Measurements from ENCODE around the gene WDR86. TPM values are rescaled to one million over a fixed set of nuclear protein-coding genes. Genes with fewer than 3 reads are reported as not detected.
A peak's percentile ranks its signal among the peaks of the same experiment; 100 is the strongest.

WDR86 gene
- polyA plus RNA-seq, 2 of the 4 experiments (the other 2 are of a cell fraction) = 0.17 to 0.19 TPM

DNA sequence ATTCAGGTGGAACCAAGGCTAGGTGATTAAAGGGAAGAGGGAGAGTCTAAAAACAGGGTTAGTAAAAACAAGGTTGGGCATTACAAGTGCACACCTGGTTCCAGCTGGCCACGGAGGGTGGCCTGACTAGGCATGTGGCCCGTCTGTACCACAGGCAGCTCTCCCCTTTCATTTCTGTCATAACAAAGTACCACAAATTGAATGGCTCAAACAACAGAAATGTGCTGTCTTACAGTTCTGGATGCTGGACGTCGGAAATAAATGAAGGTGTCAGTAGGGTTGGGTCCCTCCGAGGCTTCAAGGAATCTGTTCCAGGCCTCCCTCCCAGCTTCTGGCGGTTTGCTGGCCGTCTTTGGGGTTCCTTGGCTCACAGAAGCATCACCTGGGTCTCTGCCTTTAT is 13.4 kb upstream of the WDR86 start:
- H3K9me3 ChIP-seq = peaks cover 34% of the 10 kb centered on the region
- ChIA-PET CTCF (interaction anchor here (0.9 to 2.8 kb wide), 4 partner anchors 24 to 56 kb away, joined by 3 to 22 read pairs (median 4); no protein-coding TSS in a partner anchor), POLR2A (no interaction called here)
- peaks cover 33% of the 10 kb centered on the region for H3K4me1 ChIP-seq
- DNase-seq (ENCODE audit: low read depth in 1 of 2, low spot score in 1 of 2) (no peak), FAIRE-seq (no peak), ATAC-seq (no peak)
- TF ChIP-seq CEBPB (IDR thresholded peaks at IDR 0.05) (no peak), ZNF302 (CRISPR knock-in tag; IDR thresholded peaks at IDR 0.05) (no peak), EHMT2 (IDR thresholded peaks at IDR 0.05; ENCODE audit: low read depth) (no peak), HOXA7 (CRISPR knock-in tag; IDR thresholded peaks at IDR 0.05) (no peak), HOXB13 (CRISPR knock-in tag; IDR thresholded peaks at IDR 0.05; ENCODE audit: low read depth) (no peak), ESRRA (IDR thresholded peaks at IDR 0.05; ENCODE audit: borderline replicate concordance, low read length) (no peak), TP53 (CRISPR knock-in tag; IDR thresholded peaks at IDR 0.05) (no peak), RCOR1 (IDR thresholded peaks at IDR 0.05; ENCODE audit: low read depth, low read length) (no peak), KDM5A (IDR thresholded peaks at IDR 0.05) (no peak), PHF8 (IDR thresholded peaks at IDR 0.05; ENCODE audit: borderline replicate concordance, low read depth) (no peak), SREBF2 (IDR thresholded peaks at IDR 0.05) (no peak), POLR2A (IDR thresholded peaks at IDR 0.05; ENCODE audit: low read length) (no peak), POLR2AphosphoS2 (conservative IDR thresholded peaks at IDR 0.05; ENCODE audit: low read length) (no peak), MYC (IDR thresholded peaks at IDR 0.05; ENCODE audit: borderline replicate concordance, low read length) (no peak), ZC3H11A (IDR thresholded peaks at IDR 0.05) (no peak), RFX5 (IDR thresholded peaks at IDR 0.05) (no peak)
- TF ChIP-seq, protein P1, sequence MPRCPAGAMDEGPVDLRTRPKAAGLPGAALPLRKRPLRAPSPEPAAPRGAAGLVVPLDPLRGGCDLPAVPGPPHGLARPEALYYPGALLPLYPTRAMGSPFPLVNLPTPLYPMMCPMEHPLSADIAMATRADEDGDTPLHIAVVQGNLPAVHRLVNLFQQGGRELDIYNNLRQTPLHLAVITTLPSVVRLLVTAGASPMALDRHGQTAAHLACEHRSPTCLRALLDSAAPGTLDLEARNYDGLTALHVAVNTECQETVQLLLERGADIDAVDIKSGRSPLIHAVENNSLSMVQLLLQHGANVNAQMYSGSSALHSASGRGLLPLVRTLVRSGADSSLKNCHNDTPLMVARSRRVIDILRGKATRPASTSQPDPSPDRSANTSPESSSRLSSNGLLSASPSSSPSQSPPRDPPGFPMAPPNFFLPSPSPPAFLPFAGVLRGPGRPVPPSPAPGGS (IDR thresholded peaks at IDR 0.05) = no peak
- WGBS (ENCODE audit: missing lambda C conversion rate) = 57% methylated on average over 7 of the region's 7 CpGs
- H3K4me2 ChIP-seq = no peak overlapping the region
- H3K4me3 ChIP-seq = no peak overlapping the region
- H3K27ac ChIP-seq = peak overlapping the region in 1 of 2 experiments; percentile 11; a peak in 1 of 6 replicates

DNA sequence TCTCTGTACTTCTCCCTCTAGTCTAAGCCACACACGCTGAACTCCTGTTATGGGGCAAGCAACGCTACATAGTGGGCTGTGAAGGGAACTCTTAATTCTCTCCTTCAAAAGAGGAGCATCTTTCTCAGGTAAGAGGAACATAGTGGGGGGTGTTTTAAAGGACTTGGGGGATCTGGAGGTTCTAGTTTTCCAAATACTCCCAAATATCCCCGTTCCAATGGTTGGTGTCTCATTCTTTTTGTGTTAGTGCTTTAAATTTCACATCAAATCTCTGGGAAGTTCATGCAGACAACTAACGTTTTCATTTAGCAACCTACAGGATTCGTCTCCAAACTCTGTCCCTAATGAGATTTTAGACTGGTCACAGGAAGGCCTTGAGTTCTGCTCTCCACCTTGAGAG is 12.4 kb upstream of the WDR86 start:
- Histone ChIP-seq H3K4me1 (peaks cover 23% of the 10 kb centered on the region), H3K4me3 (no peak overlapping the region), H3K4me2 (no peak overlapping the region), H3K27ac (no peak overlapping the region), H3K9me3 (peaks cover 34% of the 10 kb centered on the region)
- POLR2A ChIA-PET = no interaction called here
- FAIRE-seq (no peak), DNase-seq (ENCODE audit: low read depth in 1 of 2, low spot score in 1 of 2) (no peak), ATAC-seq (no peak)
- CTCF ChIA-PET = interaction anchor here (1.4 to 2.8 kb wide), 3 partner anchors 23 to 55 kb away, joined by 3 to 22 read pairs (median 4); no protein-coding TSS in a partner anchor
- 34% methylated on average over 5 of the region's 5 CpGs for WGBS (ENCODE audit: missing lambda C conversion rate)
- no peak for TF ChIP-seq HDAC2 (IDR thresholded peaks at IDR 0.05)
- TF ChIP-seq JUNB (IDR thresholded peaks at IDR 0.05) = no peak
- no peak for TF ChIP-seq KDM1A (IDR thresholded peaks at IDR 0.05; ENCODE audit: low read depth)
- no peak for TF ChIP-seq ZFP36 (IDR thresholded peaks at IDR 0.05; ENCODE audit: borderline replicate concordance, partially characterized antibody)
- no peak for TF ChIP-seq E2F6 (IDR thresholded peaks at IDR 0.05; ENCODE audit: borderline replicate concordance, low read depth)
- no peak for TF ChIP-seq POLR2AphosphoS2 (conservative IDR thresholded peaks at IDR 0.05; ENCODE audit: low read length)

DNA sequence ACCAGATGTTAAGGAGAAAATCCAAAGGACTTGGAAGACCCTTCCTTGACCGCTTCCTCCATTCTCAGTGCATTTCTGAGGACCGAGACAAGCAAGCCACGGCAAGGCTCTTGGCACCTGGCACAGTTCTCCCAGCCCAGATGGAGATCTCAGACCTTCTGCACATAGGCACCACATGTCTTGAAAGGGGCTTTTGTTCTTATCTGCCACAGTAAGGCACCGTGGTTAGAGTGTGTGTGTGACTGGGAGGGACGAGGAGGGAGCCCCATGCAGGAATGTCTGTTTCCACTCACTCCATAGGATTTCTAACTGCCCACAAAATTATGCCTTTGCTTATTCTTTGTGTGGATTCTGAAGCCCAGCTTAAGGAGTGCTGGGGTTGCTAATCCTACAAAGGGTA is 10.3 kb upstream of the WDR86 start:
- Histone ChIP-seq H3K4me2 (no peak overlapping the region), H3K4me1 (peaks cover 20% of the 10 kb centered on the region), H3K9me3 (peaks cover 37% of the 10 kb centered on the region), H3K4me3 (no peak overlapping the region), H3K27ac (no peak overlapping the region)
- TF ChIP-seq HES2 (IDR thresholded peaks at IDR 0.05) = no peak
- TF ChIP-seq HOXB5 (CRISPR knock-in tag; IDR thresholded peaks at IDR 0.05) = no peak
- no peak for TF ChIP-seq ZC3H11A (IDR thresholded peaks at IDR 0.05)
- TF ChIP-seq POLR2A (IDR thresholded peaks at IDR 0.05; ENCODE audit: low read length) = no peak
- TF ChIP-seq CHD2 (IDR thresholded peaks at IDR 0.05; ENCODE audit: low read length, partially characterized antibody) = no peak
- TF ChIP-seq HDAC2 (IDR thresholded peaks at IDR 0.05) = no peak
- no peak for TF ChIP-seq E2F6 (IDR thresholded peaks at IDR 0.05; ENCODE audit: borderline replicate concordance, low read depth)
- TF ChIP-seq, protein P2, sequence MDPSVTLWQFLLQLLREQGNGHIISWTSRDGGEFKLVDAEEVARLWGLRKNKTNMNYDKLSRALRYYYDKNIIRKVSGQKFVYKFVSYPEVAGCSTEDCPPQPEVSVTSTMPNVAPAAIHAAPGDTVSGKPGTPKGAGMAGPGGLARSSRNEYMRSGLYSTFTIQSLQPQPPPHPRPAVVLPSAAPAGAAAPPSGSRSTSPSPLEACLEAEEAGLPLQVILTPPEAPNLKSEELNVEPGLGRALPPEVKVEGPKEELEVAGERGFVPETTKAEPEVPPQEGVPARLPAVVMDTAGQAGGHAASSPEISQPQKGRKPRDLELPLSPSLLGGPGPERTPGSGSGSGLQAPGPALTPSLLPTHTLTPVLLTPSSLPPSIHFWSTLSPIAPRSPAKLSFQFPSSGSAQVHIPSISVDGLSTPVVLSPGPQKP (IDR thresholded peaks at IDR 0.05; ENCODE audit: low read depth, low read length) = no peak
- no peak for TF ChIP-seq MYC (IDR thresholded peaks at IDR 0.05; ENCODE audit: borderline replicate concordance, low read length)
- no peak for TF ChIP-seq ESRRA (IDR thresholded peaks at IDR 0.05; ENCODE audit: borderline replicate concordance, low read length)
- ATAC-seq (no peak), DNase-seq (ENCODE audit: low read depth in 1 of 2, low spot score in 1 of 2) (no peak), FAIRE-seq (no peak)
- ChIA-PET POLR2A (no interaction called here), CTCF (interaction anchor here (2.0 kb wide), 1 partner anchor 28 kb away, joined by 8 read pairs; no protein-coding TSS in a partner anchor)
- 26% methylated on average over 5 of the region's 5 CpGs for WGBS (ENCODE audit: missing lambda C conversion rate)

All from A549 (cell line).